ENCODE data around the gene SH3GL1.

DNA sequence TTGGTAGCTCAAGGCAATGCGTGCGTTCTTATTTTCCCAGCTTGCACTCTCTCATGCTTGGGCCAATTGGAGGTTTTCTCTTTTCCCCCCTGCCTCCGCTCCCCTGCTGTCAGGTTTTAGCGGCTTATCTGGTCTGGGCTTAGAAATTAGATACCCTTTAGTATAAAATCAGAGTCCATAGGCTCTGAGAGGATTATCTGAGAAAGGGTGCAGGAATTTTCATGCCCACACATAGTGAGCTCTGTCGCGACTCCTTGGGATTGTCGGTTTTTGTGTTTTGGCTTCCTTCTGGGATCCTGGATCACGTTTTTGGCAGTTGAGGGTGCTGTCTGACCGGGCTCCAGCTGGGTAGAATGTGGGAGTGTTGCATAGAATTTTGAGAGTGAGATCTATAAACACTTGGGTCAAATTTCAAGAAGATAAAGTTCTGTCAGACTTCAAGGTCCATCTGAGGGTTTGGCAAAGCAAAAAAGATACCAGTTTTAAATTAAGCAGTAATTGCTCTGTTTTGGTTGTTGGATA lies 14.5 kb upstream of the SH3GL1 start:
- TF ChIP-seq, protein P1, sequence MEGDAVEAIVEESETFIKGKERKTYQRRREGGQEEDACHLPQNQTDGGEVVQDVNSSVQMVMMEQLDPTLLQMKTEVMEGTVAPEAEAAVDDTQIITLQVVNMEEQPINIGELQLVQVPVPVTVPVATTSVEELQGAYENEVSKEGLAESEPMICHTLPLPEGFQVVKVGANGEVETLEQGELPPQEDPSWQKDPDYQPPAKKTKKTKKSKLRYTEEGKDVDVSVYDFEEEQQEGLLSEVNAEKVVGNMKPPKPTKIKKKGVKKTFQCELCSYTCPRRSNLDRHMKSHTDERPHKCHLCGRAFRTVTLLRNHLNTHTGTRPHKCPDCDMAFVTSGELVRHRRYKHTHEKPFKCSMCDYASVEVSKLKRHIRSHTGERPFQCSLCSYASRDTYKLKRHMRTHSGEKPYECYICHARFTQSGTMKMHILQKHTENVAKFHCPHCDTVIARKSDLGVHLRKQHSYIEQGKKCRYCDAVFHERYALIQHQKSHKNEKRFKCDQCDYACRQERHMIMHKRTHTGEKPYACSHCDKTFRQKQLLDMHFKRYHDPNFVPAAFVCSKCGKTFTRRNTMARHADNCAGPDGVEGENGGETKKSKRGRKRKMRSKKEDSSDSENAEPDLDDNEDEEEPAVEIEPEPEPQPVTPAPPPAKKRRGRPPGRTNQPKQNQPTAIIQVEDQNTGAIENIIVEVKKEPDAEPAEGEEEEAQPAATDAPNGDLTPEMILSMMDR (IDR thresholded peaks at IDR 0.05; ENCODE audit: low read length): no peak
- TF ChIP-seq EZH2phosphoT487 (IDR thresholded peaks at IDR 0.05; ENCODE audit: low read length) (no peak), EZH2 (optimal IDR thresholded peaks at IDR 0.05; ENCODE audit: low read depth, low read length) (no peak)
